Mucosa of gallbladder (tissue), 1 donor: ENCODE results near the gene PLEKHA7. TPM values are rescaled to one million over a fixed set of nuclear protein-coding genes. Genes with fewer than 3 reads are reported as not detected.
"Not testable (repeated sequence)": the region's sequence is repeated elsewhere in the genome, so short reads cannot be mapped to it uniquely, and the experiment has no call there.

Experiments
- DNase-seq: peaks from one replicate; pipeline ENCODE4 v3.0.0-alpha.2; 2020; ENCODE audit warnings: low spot score
- total RNA-seq: library from RNA; stranded (reverse); gene quantifications from one replicate; pipeline ENCODE4 v1.2.1, GENCODE V29; 2021
- donor health status: DM: no; HTN: no; CAD: no.

PLEKHA7 gene
- total RNA-seq, 1 donor from 2014 or later: 60.9 TPM

- DNase-seq: no peak
Observed at GRCh38 chr11:16977136-16977993, 36.8 kb downstream of the PLEKHA7 start.

DNA sequence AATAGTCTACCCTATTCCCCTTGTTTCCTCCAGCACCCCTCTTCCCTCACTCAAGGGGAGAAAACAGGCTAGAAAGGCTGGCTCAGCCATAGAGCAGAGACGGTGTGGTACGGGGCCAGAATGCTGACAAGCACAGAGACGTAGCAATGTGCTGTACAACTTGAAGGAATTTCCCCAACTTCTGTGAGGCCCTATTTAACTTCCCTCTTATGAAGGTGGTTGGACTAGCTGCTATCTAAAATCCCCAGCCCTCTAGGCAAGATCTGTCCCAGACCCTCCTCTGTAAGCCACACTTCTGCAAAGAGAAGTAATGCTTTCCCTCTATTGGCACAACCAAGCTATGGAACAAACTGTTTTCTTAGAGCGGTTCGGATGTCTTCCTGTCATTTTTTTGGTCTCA lies 37.8 kb downstream of the PLEKHA7 start:
- DNase-seq: no peak

GRCh38 chr11:16975906-16976305 lies 38.3 kb downstream of the PLEKHA7 start:
- no peak for DNase-seq

DNA sequence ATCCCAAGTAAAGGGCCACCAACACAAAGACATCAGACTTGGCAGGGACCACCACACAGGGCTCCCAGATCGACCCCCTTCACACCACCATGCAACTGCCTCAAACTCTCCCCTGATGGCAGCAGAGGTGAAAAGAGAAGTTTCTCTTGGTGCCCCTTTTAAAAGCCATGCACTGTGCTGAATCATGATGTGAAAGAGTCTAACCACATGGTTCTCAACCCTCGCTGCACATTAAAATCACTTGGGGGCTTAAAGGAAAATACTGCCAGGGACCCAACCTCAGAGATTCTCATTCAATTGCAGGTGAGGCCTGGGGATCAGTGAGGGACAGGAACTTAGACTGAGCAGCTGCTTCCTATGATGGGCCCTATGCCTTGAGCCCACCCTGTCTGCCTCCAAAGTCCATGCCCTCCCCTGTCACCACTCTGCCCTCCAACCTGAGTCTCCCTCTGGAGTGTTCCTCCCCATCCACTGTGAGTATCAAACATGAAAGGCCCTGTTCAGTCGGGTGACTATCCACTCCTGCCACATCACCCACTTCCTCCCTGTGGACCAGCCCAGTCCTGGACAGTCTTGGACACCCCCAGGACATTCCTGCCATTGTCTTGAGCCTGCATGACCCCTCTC lies 40.8 kb downstream of the PLEKHA7 start:
- no peak for DNase-seq

DNA sequence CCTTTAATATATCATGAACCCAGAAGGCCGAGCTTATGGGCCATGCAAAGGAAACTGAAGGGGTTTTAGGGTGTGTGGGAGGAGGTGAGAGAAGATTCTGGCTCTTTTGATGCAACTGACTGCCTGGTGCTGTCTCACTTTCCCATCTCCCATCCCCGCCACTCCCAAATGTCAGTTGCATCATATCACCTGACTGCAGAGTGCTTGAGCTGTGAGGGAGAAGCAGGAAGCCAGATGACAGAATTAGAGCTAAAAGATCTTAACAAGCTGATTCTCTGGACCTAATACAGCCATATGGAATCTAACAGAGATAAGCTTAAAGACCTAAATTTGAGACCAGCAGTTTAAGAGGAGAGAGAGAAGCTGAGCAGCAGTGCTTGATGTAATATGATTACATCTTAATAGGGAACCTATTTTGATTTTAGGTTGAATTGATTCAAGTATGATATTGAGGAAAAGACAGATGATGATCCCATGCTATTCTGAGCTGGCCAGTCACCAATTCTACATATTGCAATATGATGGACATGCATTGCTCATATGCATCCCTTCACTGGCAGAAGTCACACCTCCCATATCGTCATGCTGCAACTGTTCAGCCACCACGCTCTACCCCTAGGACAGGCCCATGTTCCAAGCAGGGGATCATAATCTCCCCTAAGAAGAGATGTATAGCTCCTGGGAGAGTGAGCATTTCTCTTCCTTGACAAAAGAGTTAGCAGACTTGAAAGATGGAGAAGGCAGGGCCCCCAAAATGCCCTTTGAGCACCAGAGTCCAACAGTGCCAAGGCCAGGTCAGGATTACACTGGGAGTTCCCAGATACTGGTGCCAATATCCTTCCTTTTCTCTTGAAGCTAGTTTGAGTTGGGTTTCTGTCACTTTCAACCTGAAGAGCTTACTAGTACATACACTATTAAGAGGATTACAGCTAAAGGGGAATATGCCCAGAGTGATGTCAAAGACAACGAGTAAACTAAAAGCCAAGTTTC lies 44.9 kb downstream of the PLEKHA7 start:
- peak; percentile 36 for DNase-seq

- DNase-seq: no peak
Observed at GRCh38 chr11:16968196-16968595, 46.0 kb downstream of the PLEKHA7 start.

DNA sequence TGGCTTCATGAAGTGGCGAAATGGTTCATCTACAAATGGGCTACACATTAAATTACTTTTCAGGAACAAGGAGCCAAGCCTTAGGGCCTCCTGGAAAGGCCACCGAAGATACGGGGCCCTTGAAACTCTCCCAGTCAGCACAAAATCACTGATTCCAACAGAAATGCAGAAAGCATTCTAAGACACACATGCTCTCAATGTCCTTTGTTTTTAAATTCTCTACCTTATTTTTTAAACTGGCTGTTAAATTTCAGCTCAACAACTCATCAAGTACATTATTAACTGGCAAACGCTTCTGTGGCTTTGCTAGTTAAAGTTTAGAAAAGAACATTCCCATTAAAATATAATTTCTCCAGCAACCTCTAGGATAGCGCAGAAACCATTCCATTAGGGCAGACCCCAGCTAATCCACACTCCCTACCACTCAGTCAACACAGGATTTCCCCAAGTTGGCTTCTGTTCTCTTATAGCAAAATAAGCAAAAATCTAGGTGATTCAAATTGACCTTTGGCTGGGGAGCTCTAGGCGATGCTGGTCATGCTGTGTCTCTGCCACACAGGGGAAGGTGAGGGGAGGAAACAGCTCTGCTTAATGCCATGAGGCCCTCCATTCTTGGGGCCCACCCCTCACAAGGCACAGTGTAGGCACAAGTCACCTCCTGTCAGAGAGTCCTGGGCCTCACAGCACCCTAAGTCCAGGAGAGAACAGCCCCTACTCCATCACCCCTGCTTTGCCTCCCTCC lies 47.1 kb downstream of the PLEKHA7 start:
- DNase-seq: no peak

DNA sequence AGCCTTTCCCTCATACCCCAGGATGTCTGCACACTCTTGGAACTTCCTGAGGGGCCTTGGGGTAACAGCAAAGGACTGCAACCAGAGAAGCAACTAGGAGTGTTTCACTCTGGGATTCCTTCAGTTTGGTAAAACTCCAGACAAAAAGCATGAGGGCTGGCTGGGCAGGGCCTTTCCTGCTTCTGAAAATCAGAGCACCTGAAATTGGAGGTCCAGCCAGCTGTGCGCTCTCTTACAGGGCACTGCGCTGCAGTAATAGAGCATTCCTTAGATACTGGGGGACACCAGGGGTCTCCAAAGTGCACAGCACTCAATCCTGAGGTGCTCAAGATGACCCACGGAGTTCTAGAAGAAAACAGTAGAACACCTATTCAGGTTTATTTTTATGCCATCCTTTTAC lies 49.7 kb downstream of the PLEKHA7 start:
- no peak for DNase-seq

- DNase-seq: no peak
Observed at GRCh38 chr11:16963316-16963876, 50.8 kb downstream of the PLEKHA7 start.

DNA sequence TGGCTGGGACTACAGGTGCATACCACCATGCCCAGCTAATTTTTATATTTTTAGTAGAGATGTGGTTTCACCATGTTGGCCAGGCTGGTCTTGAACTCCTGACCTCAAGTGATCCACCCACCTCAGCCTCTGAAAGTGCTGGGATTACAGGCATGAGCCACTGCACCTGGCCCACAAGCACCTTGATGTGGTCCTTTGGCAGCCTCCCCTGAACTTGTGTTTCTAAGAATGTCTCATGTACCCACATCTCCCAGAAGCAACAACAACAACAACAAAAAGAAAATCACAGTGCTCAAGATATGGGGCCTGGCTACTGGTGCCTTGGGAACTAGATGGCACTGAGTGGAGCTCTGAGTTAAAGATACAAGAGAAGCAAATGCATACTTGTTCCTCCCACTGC lies 51.6 kb downstream of the PLEKHA7 start:
- not testable (repeated sequence) for DNase-seq

GRCh38 chr11:16962146-16962545 lies 52.1 kb downstream of the PLEKHA7 start:
- DNase-seq: no peak

DNA sequence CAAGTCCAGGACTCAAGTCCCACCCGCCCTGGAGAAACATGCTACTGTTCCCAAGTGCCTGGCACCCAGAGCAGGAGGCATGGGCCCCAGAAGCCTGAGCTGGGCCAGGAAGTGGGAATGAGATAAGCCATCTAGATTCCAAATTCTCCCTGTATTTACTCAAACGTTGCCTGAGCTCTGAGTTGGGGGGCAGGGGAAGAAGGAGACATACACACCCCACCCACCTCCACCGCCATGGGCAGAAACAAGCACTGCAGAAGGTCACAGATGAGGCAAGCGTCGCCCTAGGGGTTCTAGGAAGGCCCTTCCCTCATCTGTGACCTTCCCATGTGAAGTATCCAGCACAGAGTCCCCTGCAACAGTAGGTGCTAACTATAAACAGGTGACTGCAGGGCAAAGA lies 54.0 kb downstream of the PLEKHA7 start:
- DNase-seq: no peak

GRCh38 chr11:16959602-16960001 lies 54.6 kb downstream of the PLEKHA7 start:
- DNase-seq: no peak

DNA sequence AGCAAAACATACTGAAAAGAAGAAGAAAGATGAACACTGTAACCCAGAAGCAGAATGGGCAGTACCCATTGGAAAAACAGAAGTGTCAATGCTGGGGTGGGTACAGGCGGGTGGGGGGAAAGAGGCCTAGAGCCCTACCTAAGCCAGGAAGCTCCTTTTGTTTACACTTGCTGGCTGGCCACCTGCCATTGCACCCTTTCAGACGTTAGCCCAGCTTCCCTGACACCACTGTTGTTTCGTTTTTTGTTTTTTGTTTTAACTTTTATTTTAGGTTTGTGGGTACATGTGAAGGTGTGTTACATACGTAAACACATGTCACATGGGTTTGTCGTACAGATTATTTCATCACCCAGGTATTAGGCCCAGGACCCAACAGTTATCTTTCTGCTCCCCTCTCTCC lies 55.4 kb downstream of the PLEKHA7 start:
- DNase-seq: peak; percentile 25

- peak; percentile 36 for DNase-seq
Observed at GRCh38 chr11:16956538-16957153, 57.6 kb downstream of the PLEKHA7 start.

- no peak for DNase-seq
Observed at GRCh38 chr11:16953663-16954062, 60.6 kb downstream of the PLEKHA7 start.

DNA sequence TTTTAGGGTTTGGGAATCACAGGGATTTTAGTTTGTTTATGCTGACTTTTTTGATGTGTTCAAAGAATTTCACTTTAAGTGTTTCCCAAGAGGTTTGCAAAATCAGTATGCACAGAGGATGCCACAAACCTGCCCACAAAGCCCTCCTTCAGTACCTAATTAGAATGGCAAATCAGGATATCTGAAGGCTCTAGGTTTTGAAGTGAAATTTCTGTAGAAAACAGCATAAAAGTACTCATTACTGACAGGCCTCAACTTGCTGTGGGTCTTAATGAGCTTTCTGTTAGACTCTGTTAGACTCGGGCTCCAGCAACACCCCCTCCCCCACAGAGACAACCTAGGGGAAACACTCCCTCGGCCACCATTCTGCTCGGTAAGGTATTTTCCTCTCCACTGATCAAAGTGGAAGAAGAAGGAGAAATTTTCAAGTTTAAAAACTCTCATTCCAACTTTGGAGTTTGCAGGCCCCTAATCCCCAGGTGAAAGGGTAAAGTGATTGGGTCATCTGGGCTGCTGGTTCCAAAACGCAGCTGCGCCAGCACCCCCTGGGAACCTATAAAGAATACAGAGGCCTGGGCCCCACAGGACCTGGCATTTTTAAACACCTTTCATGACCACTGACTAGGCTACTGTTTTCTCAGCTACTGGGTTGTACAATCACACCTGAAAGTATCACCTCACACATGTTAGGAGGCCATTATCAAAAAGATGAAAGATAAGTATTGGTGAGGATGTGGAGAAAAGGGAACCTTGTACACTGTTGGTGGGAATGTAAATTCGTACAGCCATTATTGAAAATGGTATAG lies 67.5 kb downstream of the PLEKHA7 start:
- no peak for DNase-seq

GRCh38 chr11:16945671-16946469 lies 68.3 kb downstream of the PLEKHA7 start:
- DNase-seq: peak; percentile 58

DNA sequence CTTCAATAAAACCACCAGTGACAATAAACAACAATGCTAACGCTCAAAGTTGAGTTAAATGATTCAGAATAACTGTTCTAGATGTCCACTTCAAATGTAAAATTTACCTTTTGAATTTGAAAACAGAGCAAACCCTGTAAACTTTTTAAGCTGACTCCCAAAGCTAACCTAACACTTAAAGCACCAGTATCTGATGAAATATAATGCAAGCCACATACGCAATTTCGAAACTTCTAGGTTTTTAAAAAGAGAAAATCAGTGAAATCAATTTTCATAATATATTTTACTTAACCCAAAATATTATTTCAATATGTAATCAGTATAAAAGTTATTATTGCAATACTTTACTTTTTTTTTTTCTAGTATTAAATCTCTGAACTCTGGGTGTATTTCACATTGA lies 71.3 kb downstream of the PLEKHA7 start:
- no peak for DNase-seq
